SIG-M5 (cell line): Measurements from ENCODE around the gene KRTAP12-2.
"Not testable (repeated sequence)": the region's sequence is repeated elsewhere in the genome, so short reads cannot be mapped to it uniquely, and the experiment has no call there.

Experiments
- DNase-seq: peaks from one replicate; lab custom pipeline; 2025; lab: John Stamatoyannopoulos, UW

Gene KRTAP12-2

DNA sequence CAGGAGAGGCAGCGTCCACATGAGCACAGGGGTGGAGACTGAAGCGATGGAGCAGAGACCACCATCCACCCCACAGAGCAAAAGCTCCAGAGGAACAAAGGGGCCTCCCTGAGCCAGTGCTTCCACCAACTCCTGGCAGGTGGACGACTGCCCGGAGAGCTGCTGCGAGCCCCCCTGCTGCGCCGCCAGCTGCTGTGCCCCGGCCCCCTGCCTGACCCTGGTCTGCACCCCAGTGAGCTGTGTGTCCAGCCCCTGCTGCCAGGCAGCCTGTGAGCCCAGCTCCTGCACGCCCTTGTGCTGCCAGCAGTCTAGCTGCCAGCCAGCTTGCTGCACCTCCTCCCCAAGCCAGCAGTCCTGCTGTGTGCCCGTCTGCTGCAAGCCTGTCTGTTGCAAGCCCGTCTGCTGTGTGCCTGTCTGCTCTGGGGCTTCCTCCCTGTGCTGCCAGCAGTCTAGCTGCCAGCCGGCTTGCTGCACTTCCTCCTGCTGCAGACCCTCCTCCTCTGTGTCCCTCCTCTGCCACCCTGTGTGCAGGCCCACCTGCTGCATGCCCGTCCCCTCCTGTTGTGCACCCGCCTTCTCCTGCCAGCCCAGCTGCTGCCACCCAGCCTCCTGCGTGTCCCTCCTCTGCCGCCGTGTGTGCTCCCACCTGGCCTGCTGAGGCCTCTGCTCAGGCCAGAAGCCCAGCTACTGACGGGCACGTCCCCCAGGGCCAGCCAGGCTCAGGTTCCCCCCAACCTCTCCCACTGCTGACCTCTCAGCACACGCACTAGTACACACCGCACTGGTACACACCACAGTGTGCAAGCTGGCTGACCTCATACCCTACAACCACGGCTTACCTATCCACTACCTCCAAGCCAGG lies 35.6 kb upstream of the KRTAP12-2 start:
- no peak for DNase-seq

- no peak for DNase-seq
Measured at GRCh38 chr21:44701541-44701940, 34.8 kb upstream of the KRTAP12-2 start.

DNA sequence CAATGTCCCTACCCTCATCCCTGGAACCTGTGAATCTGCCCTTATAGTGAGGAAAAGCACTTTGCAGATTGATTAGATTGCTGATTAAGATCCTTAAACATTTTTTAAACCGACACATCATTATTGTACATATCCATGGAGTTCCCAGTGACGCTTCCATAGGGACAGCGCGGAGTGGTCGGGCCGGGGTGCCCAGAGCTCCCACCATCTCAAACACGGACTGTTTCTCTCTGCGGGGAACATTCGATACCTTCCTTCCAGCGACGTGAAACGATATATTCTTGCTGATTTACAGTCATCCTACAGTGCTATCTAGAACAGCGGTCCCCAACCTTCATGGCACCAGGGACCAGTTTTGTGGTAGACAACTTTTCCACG lies 34.3 kb upstream of the KRTAP12-2 start:
- DNase-seq, result no peak

- DNase-seq, result no peak
Measured at GRCh38 chr21:44700101-44701022, 33.6 kb upstream of the KRTAP12-2 start.

DNA sequence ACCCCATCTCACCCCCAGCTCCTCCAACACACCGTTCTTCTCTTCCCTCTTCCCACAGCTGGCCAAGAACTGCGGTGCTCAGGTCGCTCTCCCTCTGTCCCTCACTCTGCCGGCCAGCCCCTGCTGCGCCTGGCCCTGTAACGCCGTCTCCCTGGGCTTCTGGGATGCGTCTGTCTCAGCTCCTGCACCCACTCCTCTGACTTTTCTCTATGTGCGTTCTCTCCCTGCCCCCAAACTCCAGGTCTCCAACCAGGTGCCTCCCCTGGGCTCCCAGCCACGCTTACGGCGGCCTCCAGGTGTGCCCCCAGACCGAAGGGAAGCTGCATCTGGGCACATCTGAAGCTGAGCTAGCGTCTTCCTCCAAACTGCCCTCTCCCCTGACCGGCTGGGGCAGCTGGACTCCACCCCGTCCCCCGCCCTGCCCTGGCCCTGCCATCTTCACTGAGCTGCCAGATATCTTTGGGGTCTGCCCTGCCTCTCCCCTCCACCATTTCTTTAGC lies 32.8 kb upstream of the KRTAP12-2 start:
- DNase-seq, result no peak

DNA sequence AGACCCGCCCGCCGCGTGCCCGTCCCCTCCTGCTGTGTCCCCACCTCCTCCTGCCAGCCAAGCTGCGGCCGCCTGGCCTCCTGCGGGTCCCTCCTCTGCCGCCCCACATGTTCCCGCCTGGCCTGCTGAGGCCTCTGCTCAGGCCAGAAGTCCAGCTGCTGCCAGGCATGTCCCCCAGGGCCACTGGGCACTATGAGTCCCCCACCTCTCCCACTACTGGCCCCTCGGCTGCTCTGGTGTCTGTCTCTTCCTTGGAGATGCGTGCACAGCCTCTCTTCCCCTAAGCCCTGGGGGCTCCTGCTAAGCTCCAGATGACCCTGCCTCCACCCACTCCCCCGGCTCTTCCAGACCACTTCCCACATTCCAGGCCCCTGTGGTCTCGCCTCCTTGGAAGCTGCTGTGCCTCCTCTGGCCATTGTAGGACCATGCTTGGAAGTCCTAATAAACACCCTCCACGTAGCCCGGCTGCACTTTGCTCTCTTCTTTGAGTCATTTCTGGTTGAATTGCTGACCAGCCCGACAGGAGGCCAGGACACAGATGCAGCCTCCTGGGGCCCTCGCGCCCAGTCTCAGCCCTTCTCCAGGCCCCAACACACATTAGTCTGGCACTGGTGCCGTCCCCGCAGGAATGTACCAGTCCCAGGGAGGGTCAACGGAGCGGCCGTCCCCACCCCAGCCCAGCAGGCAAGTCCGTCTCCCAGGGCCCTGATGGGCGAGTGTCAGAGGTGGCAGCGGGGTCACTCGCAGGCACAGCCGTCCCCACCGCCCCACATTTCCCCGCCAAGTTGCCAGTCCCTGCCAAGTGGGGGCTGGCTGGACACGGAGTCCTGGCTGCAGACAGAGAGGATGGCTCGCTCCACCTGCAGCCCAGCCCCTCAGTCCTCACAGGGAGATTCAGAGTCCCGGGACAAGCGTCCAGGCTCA lies 31.3 kb upstream of the KRTAP12-2 start:
- DNase-seq, result no peak

DNA sequence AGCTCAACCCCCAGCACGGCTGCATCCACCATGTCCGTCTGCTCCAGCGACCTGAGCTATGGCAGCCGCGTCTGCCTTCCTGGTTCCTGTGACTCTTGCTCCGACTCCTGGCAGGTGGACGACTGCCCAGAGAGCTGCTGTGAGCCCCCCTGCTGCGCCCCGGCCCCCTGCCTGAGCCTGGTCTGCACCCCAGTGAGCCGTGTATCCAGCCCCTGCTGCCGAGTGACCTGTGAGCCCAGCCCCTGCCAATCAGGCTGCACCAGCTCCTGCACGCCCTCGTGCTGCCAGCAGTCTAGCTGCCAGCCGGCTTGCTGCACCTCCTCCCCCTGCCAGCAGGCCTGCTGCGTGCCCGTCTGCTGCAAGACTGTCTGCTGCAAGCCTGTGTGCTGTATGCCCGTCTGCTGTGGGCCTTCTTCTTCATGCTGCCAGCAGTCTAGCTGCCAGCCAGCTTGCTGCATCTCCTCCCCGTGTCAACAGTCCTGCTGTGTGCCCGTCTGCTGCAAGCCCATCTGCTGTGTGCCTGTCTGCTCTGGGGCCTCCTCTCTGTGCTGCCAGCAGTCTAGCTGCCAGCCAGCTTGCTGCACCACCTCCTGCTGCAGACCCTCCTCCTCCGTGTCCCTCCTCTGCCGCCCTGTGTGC lies 30.6 kb upstream of the KRTAP12-2 start, which contains the start of gene KRTAP10-12:
KRTAP10-12 (plus strand) TSS at position 1 of the 639 bp plus-strand sequence; CDS start at position 31, 30 bp downstream.
- DNase-seq, result not testable (repeated sequence)

DNA sequence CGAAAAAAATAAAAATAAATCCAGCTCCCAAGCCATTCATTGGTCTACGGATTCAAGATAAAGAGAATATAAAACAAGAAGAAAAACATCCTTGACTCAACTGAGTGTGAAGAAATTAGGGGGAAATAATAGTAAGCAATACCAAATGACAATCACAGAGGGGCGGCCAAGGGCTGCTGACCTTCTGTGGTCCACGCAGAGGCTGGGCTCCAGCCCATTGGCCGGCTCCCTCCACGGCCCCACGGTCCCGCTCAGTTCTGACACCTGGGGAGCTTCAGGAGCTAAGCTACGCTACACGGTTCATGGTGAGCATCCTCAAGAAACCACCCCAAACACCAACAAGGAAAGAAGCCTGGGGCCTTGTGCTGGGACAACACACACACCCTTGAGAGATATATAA lies 29.8 kb upstream of the KRTAP12-2 start:
- DNase-seq, result no peak

DNA sequence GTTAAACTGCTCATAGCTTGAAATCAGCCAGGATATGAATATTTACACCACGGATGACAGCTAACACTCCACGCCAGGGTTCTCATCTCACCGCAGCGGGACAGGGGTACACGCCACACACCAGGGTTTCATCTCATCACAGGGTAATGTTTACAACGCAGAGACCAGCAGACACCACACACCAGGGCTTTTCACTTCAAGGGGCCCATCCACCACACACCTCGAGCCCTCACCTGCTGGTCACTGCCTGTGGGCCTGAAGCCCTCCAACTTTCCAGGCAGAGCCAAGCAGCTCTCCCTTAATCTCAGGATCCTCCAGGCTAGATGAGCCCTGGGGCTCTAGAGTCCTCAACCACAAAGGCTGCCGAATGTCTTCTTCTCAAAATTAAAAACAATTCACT lies 28.9 kb upstream of the KRTAP12-2 start:
- DNase-seq, result no peak

DNA sequence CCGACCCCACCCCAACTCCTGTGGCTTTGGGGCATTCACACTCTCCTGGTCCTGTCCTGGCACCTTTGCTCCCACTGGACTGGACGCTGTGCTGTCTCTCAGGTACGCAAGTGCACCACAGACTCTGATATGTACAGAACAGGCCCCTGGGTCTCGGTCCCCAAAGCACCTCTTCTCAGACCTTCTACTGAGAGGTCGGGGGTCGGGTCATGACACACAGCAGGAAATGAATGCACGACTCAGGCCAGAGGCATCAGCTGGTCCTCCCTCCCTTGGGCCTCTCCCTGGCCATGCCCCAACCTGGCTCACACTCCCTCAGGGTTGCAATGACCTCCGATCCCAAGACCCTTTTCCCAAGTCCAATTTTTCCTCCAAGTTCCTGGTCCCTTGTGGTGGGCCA lies 28.5 kb upstream of the KRTAP12-2 start:
- DNase-seq, result no peak

- no peak for DNase-seq
Measured at GRCh38 chr21:44694776-44695175, 28.0 kb upstream of the KRTAP12-2 start.

GRCh38 chr21:44692798-44693512 lies 26.2 kb upstream of the KRTAP12-2 start:
- DNase-seq, result no peak

DNA sequence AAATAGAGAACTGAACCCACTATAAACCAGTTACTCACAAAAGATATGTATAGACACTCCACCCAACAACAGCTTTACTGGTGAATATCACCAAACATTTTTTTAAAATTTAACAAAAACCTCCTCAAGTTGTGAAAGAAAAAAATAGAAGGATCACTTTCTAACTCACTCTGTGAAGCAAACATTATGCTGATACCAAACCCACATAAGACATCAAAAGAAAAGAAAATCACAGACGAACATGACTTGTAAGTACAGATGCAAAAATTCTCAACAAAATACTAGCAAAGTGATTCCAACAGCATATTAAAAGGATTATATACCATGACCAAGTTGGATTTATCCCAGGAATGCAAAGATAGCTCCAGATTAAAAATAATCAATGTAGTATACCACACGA lies 25.0 kb upstream of the KRTAP12-2 start:
- DNase-seq, result no peak

DNA sequence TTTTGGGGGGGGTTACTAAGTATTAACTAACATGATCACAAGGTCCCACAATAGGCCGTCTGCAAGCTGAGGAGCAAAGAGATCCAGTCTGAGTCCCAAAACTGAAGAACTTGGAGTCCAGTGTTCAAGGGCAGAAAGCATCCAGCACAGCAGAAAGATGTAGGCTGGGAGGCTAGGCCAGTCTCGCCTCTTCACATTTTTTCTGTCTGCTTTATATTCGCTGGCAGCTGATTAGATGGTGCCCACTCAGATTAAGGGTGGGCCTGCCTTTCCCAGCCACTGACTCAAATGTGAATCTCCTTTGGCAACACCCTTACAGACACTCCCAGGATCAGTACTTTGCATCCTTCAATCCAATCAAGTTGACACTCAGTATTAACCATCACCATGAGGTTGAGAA lies 23.0 kb upstream of the KRTAP12-2 start:
- DNase-seq, result not testable (repeated sequence)

DNA sequence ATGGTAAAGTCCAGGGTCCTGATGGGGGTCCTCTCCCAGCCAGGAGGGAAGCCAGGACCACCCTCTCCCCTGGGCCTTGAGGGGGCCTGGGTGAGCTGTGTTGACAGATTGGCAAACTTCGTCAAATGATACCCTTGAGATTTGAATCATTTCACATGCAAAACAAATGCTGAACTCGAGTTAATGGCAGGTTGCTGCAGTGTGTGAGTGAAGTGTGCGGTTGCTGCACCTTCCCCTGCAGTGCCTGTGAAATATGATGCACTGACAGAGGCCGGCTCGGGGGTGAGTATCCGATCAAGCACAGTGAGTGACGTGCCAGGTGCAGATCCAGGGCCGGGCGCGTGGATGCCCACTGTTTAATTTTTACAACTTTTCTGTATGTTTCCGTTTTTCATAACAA lies 20.9 kb upstream of the KRTAP12-2 start:
- DNase-seq, result no peak

DNA sequence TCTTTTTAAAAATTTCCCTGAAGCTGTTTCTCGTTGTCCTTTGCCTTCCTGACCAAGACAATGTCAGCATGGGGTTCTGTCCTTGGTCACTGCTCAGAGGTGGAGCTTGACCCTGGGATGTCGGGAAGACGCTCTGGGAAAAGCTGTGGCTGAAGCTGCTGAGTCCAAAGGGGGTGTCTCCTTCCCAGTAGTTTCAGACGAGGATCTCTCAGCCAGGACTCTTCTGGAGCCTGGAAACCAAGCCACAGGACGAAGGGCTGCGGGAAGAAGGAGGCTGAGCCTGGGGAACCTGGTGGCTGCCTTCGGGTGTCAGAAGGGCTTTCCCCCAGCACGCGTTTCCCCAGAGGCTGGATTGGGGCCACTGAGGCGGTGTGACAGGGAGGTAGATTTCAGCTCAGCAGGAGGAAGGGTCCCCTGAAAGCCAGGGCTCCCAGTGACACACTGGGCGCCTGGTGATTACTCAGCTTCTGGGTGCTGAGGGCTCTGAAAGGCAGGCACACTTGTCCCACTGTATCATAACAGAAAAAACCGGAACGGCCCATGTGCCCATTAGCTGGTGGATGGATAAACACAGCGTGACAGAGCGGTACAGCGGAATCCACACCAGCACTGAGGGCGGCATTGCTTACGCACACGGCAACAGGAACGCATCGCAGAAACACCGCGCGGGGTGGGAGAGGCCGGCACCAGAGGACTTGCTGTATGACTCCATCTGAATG lies 20.3 kb upstream of the KRTAP12-2 start:
- no peak for DNase-seq

DNA sequence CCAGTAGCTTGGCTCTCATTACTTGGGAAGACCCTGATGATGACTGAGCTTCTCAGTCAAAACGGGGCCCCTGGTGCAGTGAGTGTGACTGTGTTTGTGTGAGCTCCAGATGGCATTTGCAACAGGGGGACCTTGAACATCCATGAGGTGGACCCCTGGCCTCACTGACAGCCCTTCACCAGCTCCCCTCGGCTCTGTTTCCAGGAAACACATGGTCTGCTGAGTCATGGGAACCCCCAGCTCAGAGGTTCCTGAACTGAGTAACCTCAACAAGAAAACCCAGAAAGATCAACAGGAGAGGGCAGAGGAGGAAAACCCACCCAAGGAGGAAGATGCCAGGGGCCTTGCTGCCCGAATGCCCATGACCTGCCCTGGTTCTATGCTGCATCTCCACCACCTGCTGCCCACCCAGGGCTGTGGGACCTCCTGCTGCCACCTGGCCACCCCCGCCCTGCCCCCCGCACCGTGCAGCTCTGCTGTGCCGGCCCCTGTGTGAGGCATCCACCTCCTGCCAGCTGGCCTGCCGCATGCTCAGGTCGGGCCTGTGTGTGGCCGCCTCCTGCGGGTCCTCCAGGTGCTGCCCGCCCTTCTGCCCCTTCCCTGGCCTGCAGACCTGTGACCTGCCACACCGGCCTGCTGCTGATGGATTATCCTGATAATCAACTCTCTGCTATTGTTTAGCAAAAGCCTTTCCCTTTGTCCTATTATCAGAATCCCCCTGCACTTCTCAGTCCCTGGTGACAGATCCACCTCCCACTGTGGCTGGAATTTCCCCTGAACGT lies 19.5 kb upstream of the KRTAP12-2 start:
- DNase-seq, result no peak

GRCh38 chr21:44685050-44685449 lies 18.3 kb upstream of the KRTAP12-2 start:
- not testable (repeated sequence) for DNase-seq

DNA sequence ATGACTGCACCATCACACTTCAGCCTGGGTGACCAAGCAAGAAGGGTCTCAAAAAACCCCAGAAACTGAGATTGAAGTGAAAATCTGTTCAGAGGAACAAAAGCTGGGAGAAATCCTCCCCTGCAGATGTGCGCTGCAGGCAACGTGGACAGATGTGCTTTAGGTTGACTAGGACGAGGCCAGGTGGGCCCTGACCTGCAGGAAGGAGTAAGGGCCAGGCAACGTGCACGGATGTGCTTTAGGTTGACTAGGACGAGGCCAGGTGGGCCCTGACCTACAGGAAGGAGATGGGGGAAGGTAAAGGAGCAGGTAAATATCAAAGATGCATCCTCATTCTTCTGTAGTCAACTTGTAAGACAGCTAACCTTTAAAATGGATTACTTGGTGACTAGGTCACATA lies 17.8 kb upstream of the KRTAP12-2 start:
- no peak for DNase-seq
